Gastroesophageal sphincter (tissue), 3 donors: ENCODE results near the gene ST6GALNAC6.

Source experiments
- EP300 ChIP-seq: sonication (generic); formaldehyde crosslinking; IDR thresholded peaks from one replicate; pipeline ENCODE4 v1.6.1; 2017; ENCODE audit warnings: antibody characterized with exemption, mild to moderate bottlenecking
- POLR2AphosphoS5 ChIP-seq: sonication (generic); formaldehyde crosslinking; IDR thresholded peaks from one replicate; pipeline ENCODE4 v1.6.1; 2017; ENCODE audit warnings: antibody characterized with exemption
- TF ChIP-seq, protein P1 (sequence below), 4 experiments: fragments of 200-600 bp in 2 of 4; fragments of 450-650 bp in 2 of 4; sonication (generic) in 1 of 4; IDR thresholded peaks; one replicate each; pipeline ENCODE4 v1.5.1; 2017 to 2019; ENCODE audit warnings: antibody characterized with exemption in 4 of 4, mild to moderate bottlenecking in 2 of 4, moderate library complexity in 2 of 4

DNA sequence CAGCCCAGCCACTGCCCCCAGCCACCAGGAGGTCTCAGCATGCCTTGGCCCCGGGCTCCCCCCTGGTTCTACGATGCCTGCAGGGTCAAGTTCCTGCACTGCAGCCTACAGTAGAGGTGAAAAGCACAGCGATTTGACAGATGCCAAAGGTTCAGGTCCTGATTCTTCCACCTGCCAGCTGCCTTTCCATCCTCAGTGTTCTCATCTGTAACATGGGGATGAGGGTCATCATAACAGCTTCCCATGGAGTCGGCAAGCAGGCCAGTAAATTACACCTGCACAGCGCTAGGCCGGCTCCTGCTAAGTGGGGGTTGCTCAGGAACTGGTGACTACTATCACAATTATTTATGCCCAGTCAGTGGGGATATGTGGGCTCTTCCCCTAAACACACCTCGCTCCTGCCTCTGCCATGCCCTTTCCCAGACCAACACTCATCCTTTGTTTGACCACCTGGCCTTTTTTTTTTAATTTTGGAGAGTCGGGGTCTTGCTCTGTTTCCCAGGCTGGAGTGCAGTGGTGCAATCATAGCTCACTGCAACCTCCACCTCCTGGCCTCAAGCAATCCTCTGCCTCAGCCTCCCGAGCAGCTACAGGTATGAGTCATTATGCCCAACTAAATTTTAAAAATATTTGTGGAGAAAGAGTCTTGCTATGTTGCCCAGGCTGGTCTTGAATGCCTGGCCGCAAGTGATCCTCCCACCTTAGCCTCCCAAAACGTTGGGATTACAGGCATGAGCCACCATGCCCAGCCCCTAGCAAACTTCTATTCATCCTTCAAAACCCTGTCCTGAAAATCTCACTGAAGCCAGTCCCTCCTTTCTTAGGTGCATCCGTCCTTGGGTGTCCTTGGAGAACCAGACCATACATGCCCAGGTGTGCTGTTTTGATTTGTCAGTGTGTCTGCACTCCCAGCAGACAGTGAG is 51.3 kb downstream of the ST6GALNAC6 start:
- no peak for TF ChIP-seq POLR2AphosphoS5
- TF ChIP-seq, protein P1, sequence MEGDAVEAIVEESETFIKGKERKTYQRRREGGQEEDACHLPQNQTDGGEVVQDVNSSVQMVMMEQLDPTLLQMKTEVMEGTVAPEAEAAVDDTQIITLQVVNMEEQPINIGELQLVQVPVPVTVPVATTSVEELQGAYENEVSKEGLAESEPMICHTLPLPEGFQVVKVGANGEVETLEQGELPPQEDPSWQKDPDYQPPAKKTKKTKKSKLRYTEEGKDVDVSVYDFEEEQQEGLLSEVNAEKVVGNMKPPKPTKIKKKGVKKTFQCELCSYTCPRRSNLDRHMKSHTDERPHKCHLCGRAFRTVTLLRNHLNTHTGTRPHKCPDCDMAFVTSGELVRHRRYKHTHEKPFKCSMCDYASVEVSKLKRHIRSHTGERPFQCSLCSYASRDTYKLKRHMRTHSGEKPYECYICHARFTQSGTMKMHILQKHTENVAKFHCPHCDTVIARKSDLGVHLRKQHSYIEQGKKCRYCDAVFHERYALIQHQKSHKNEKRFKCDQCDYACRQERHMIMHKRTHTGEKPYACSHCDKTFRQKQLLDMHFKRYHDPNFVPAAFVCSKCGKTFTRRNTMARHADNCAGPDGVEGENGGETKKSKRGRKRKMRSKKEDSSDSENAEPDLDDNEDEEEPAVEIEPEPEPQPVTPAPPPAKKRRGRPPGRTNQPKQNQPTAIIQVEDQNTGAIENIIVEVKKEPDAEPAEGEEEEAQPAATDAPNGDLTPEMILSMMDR (IDR thresholded peaks at IDR 0.05), result no peak
- TF ChIP-seq EP300, result no peak
